GM18508 (cell line): ENCODE measurements around the gene TCP11L2.
A peak's percentile ranks its signal among the peaks of the same experiment; 100 is the strongest.
"Not testable (repeated sequence)": the region's sequence is repeated elsewhere in the genome, so short reads cannot be mapped to it uniquely, and the experiment has no call there.

Experiments used
- ATAC-seq: cut with Tn5 transposase; IDR thresholded peaks from one replicate; pipeline ENCODE4 v1.9.1; 2021; ENCODE audit warnings: moderate number of reproducible peaks; ENCODE audit not compliant: insufficient read depth, unreplicated experiment

Gene TCP11L2

GRCh38 chr12:106333756-106334155 lies 31.2 kb downstream of the TCP11L2 start:
- no peak for ATAC-seq

- ATAC-seq: no peak
Measured at GRCh38 chr12:106341086-106341877, 38.7 kb downstream of the TCP11L2 start.

- ATAC-seq: no peak
Measured at GRCh38 chr12:106342397-106343213, 40.1 kb downstream of the TCP11L2 start.

- ATAC-seq: no peak
Measured at GRCh38 chr12:106343214-106343528, 40.6 kb downstream of the TCP11L2 start.

GRCh38 chr12:106344131-106344530 lies 41.6 kb downstream of the TCP11L2 start:
- ATAC-seq: no peak

GRCh38 chr12:106345746-106346145 lies 43.2 kb downstream of the TCP11L2 start:
- no peak for ATAC-seq

GRCh38 chr12:106348411-106348810 lies 45.9 kb downstream of the TCP11L2 start:
- no peak for ATAC-seq

- ATAC-seq: no peak
Measured at GRCh38 chr12:106353175-106353574, 50.6 kb downstream of the TCP11L2 start.

- peak; percentile 75 for ATAC-seq
Measured at GRCh38 chr12:106357549-106358395, 55.2 kb downstream of the TCP11L2 start, which contains the start of gene POLR3B. POLR3B (plus strand) TSS chr12:106357748; CDS start chr12:106357880, 132 bp downstream.

- ATAC-seq: peak; percentile 3
Measured at GRCh38 chr12:106358396-106359241, 56.1 kb downstream of the TCP11L2 start.

- no peak for ATAC-seq
Measured at GRCh38 chr12:106359646-106360399, 57.3 kb downstream of the TCP11L2 start.

- ATAC-seq: no peak
Measured at GRCh38 chr12:106360400-106360994, 58.0 kb downstream of the TCP11L2 start.

GRCh38 chr12:106362971-106363370 lies 60.4 kb downstream of the TCP11L2 start:
- ATAC-seq: no peak

GRCh38 chr12:106364261-106364660 lies 61.7 kb downstream of the TCP11L2 start:
- ATAC-seq: no peak

GRCh38 chr12:106369624-106370346 lies 67.3 kb downstream of the TCP11L2 start:
- ATAC-seq: no peak

GRCh38 chr12:106378788-106379187 lies 76.3 kb downstream of the TCP11L2 start:
- ATAC-seq: no peak

GRCh38 chr12:106380954-106381353 lies 78.4 kb downstream of the TCP11L2 start:
- ATAC-seq: no peak

GRCh38 chr12:106381866-106382265 lies 79.3 kb downstream of the TCP11L2 start:
- not testable (repeated sequence) for ATAC-seq
